GM21619 (cell line): ENCODE results near the gene PJA1.

Source experiments
- ATAC-seq: cut with Tn5 transposase; IDR thresholded peaks from one replicate; pipeline ENCODE4 v1.9.1; 2021; ENCODE audit not compliant: unreplicated experiment

PJA1 gene

GRCh38 chrX:69144838-69145680 lies 20.2 kb downstream of the PJA1 start:
- ATAC-seq = no peak

GRCh38 chrX:69143530-69143929 lies 21.7 kb downstream of the PJA1 start:
- ATAC-seq = no peak

GRCh38 chrX:69142788-69143469 lies 22.3 kb downstream of the PJA1 start:
- ATAC-seq = no peak

- no peak for ATAC-seq
These were observed 24.4 kb downstream of the PJA1 start for GRCh38 chrX:69140837-69141236.

GRCh38 chrX:69139516-69139915 lies 25.7 kb downstream of the PJA1 start:
- ATAC-seq = no peak

GRCh38 chrX:69138512-69138911 lies 26.7 kb downstream of the PJA1 start:
- ATAC-seq = no peak

- ATAC-seq = no peak
These were observed 27.2 kb downstream of the PJA1 start for GRCh38 chrX:69138118-69138390.

GRCh38 chrX:69137371-69138117 lies 27.7 kb downstream of the PJA1 start:
- no peak for ATAC-seq

GRCh38 chrX:69136546-69137331 lies 28.5 kb downstream of the PJA1 start:
- no peak for ATAC-seq

GRCh38 chrX:69133921-69134542 lies 31.2 kb downstream of the PJA1 start:
- ATAC-seq = no peak

GRCh38 chrX:69131886-69132285 lies 33.4 kb downstream of the PJA1 start:
- ATAC-seq = no peak

GRCh38 chrX:69130439-69130838 lies 34.8 kb downstream of the PJA1 start:
- ATAC-seq = no peak

GRCh38 chrX:69128588-69128987 lies 36.7 kb downstream of the PJA1 start:
- no peak for ATAC-seq

GRCh38 chrX:69127466-69127865 lies 37.8 kb downstream of the PJA1 start:
- no peak for ATAC-seq

- no peak for ATAC-seq
These were observed 38.6 kb downstream of the PJA1 start for GRCh38 chrX:69126642-69127041.

GRCh38 chrX:69125094-69125493 lies 40.2 kb downstream of the PJA1 start:
- no peak for ATAC-seq

- ATAC-seq = no peak
These were observed 41.1 kb downstream of the PJA1 start for GRCh38 chrX:69124108-69124507.

GRCh38 chrX:69123481-69123880 lies 41.8 kb downstream of the PJA1 start:
- ATAC-seq = no peak

- ATAC-seq = no peak
These were observed 43.8 kb downstream of the PJA1 start for GRCh38 chrX:69121321-69122000.

- no peak for ATAC-seq
These were observed 44.8 kb downstream of the PJA1 start for GRCh38 chrX:69120476-69120875.
